A673 (cell line): ENCODE data around the gene RABGAP1L. TPM values are rescaled to one million over a fixed set of nuclear protein-coding genes. Genes with fewer than 3 reads are reported as not detected.

ENCODE experiments used
- BruUV-seq: library from RNA; stranded (reverse); fragments of 400-500 nt; replicated peaks from 2 replicates; lab custom pipeline; 2021; lab: Mats Ljungman, UMichigan
- CTCF ChIA-PET: fragments of 300-600 bp; sonication (Branson Sonifier 250); formaldehyde crosslinking; loops from one replicate; lab custom pipeline; 2022; ENCODE audit warnings: antibody characterized with exemption; lab: Charles Lee
- POLR2A ChIA-PET: fragments of 300-600 bp; sonication (Branson Sonifier 250); formaldehyde crosslinking; loops from one replicate; lab custom pipeline; 2022; ENCODE audit warnings: antibody characterized with exemption; ENCODE audit not compliant: low non-redundant PET; lab: Charles Lee
- DNase-seq: peaks from one replicate; pipeline ENCODE4 v3.0.0-alpha.2; 2015; ENCODE audit warnings: low spot score
- H3K27ac ChIP-seq: fragments of 200-600 bp; sonication (generic); 2 replicates; pipeline ENCODE4 v1.5.1; 2016; ENCODE audit warnings: mixed run types, low read depth, mild to moderate bottlenecking, mixed read lengths, antibody characterized with exemption, low read length; ENCODE audit not compliant: poor library complexity, severe bottlenecking
- H3K27me3 ChIP-seq: fragments of 200-600 bp; sonication (generic); replicated peaks from 2 replicates; pipeline ENCODE4 v1.6.1; 2017; ENCODE audit warnings: mixed run types, low read depth, mild to moderate bottlenecking, mixed read lengths, antibody characterized with exemption, low read length; ENCODE audit not compliant: insufficient read depth, poor library complexity
- H3K36me3 ChIP-seq: fragments of 200-600 bp; sonication (generic); 2 replicates; pipeline ENCODE4 v1.6.1; 2016; ENCODE audit warnings: mixed run types, mild to moderate bottlenecking, mixed read lengths, antibody characterized with exemption, low read length; ENCODE audit not compliant: insufficient read depth, poor library complexity, severe bottlenecking
- H3K4me1 ChIP-seq: fragments of 200-600 bp; sonication (generic); 2 replicates; pipeline ENCODE4 v1.6.1; 2017; ENCODE audit warnings: mixed run types, mild to moderate bottlenecking, mixed read lengths, antibody characterized with exemption, low read length; ENCODE audit not compliant: insufficient read depth, poor library complexity, severe bottlenecking
- H3K4me3 ChIP-seq: fragments of 200-600 bp; sonication (generic); 2 replicates; pipeline ENCODE4 v1.5.1; 2016; ENCODE audit warnings: low read depth, mixed run types, mild to moderate bottlenecking, mixed read lengths, low read length; ENCODE audit not compliant: poor library complexity, severe bottlenecking
- H3K9me3 ChIP-seq: fragments of 200-600 bp; sonication (generic); 2 replicates; pipeline ENCODE4 v1.6.1; 2016; ENCODE audit warnings: mixed run types, low read depth, mild to moderate bottlenecking, mixed read lengths, antibody characterized with exemption, low read length; ENCODE audit not compliant: poor library complexity, severe bottlenecking
- EZH2 ChIP-seq: fragments of 200-600 bp; sonication (generic); IDR thresholded peaks from 2 replicates; pipeline ENCODE4 v1.6.1; 2017; ENCODE audit warnings: borderline replicate concordance, low read depth, mild to moderate bottlenecking, mixed read lengths, antibody characterized with exemption, low read length; ENCODE audit not compliant: poor library complexity, severe bottlenecking
- intact Hi-C: fragments of 100-400 bp; cut with micrococcal nuclease; formaldehyde crosslinking; loops from one replicate; pipeline ENCODE4 v1.10.0; 2022; ENCODE audit not compliant: unreplicated experiment
- total RNA-seq: library from RNA; stranded (reverse); gene quantifications from 2 replicates; pipeline ENCODE4 v1.2.3, GENCODE V29; 2021
- TF ChIP-seq, protein P1 (sequence below): fragments of 300-800, 200-600 bp; sonication (generic); conservative IDR thresholded peaks from 2 replicates; pipeline ENCODE4 v1.5.1; 2017; ENCODE audit warnings: low read depth, mild to moderate bottlenecking, antibody characterized with exemption, low read length, moderate library complexity, mixed read lengths

Gene RABGAP1L
- total RNA-seq, 1 experiment from 2014 or later = 19.3 TPM

DNA sequence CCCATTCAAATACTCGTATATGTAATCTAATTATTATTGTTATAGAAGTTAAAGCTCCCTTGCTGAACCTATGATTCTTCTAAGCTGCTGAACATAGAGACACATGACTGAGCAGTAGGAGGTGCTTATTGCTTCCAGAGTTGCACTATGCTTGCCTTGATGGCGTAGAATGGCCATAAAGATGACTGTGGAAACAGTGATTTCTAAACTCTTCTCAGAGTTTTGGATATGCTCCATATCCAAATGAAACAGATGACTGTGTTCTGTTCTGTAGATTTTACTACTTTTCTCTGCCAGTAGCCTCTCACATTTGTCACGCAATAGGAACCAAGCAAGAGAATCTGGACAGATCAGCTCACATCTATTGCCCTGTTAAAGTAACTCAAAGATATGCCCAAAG lies 752.3 kb downstream of the RABGAP1L start:
- no peak overlapping the region for H3K27ac ChIP-seq
- H3K9me3 ChIP-seq = no peaks in the 10 kb centered on the region
- no peaks in the 10 kb centered on the region for H3K27me3 ChIP-seq
- no TSS peak for BruUV-seq
- TF ChIP-seq, protein P1, sequence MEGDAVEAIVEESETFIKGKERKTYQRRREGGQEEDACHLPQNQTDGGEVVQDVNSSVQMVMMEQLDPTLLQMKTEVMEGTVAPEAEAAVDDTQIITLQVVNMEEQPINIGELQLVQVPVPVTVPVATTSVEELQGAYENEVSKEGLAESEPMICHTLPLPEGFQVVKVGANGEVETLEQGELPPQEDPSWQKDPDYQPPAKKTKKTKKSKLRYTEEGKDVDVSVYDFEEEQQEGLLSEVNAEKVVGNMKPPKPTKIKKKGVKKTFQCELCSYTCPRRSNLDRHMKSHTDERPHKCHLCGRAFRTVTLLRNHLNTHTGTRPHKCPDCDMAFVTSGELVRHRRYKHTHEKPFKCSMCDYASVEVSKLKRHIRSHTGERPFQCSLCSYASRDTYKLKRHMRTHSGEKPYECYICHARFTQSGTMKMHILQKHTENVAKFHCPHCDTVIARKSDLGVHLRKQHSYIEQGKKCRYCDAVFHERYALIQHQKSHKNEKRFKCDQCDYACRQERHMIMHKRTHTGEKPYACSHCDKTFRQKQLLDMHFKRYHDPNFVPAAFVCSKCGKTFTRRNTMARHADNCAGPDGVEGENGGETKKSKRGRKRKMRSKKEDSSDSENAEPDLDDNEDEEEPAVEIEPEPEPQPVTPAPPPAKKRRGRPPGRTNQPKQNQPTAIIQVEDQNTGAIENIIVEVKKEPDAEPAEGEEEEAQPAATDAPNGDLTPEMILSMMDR = no peak
- TF ChIP-seq EZH2 = no peak
- CTCF ChIA-PET = no interaction called here
- no peaks in the 10 kb centered on the region for H3K36me3 ChIP-seq
- no peak for DNase-seq
- POLR2A ChIA-PET = no interaction called here
- no peak overlapping the region for H3K4me3 ChIP-seq
- no peaks in the 10 kb centered on the region for H3K4me1 ChIP-seq
- intact Hi-C loops = no loop called here

DNA sequence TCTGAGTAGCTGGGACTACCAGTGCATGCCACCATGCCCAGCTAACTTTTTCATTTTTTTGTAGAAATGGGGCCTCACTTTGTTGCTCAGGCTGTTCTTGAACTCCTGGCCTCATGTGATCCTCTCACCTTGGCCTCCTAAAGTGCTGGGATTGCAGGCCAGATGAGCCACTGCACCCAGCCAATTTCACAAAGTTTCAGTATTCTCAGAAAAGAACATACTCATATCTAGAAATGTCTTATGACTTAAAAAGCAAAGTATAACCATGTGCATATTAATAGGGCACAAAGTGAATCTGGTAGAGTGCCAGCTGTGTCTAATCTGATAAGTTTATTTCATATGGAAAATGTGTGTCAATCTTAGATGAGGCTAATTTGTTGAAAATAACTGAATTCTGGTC lies 752.9 kb downstream of the RABGAP1L start:
- TF ChIP-seq EZH2 = no peak
- TF ChIP-seq, protein P1 = no peak
- Histone ChIP-seq H3K9me3 (no peaks in the 10 kb centered on the region), H3K27ac (no peak overlapping the region), H3K27me3 (no peaks in the 10 kb centered on the region), H3K4me1 (no peaks in the 10 kb centered on the region), H3K4me3 (no peak overlapping the region), H3K36me3 (no peaks in the 10 kb centered on the region)
- CTCF ChIA-PET = no interaction called here
- POLR2A ChIA-PET = no interaction called here
- BruUV-seq = no TSS peak
- no peak for DNase-seq
- intact Hi-C loops = no loop called here

DNA sequence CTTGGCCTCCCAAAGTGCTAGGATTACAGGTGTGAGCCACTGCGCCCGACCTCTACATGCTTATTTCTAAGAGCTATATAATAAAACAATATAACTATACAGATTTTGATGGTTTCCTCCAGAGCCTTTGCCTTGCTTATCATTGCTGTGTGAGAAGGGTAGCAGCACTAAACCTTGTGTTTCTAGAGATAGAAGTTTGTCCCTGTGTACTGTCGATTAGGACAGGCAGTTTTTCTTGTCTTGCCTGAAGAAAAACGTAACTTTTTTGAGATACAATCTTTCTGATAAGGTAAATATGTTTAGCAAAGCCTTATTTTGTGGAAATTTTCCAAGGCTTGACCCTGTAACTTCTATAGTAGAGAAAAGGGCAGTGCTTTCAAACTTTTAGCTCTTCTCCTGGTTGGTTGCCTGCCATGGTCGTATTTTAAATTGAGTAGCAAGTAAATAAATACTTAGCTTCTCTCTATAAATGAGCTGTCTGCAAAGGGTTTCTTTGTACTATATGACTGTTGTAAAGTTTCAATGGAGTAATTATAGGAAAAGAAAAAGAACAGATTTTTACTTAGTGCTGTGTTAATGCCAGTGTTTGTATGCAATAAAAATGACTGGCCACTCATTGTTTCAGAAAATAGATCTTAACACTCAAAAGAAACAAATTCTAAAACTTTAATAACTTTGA lies 754.0 kb downstream of the RABGAP1L start:
- intact Hi-C loops = no loop called here
- H3K27ac ChIP-seq = no peak overlapping the region
- ChIA-PET POLR2A (no interaction called here), CTCF (no interaction called here)
- TF ChIP-seq EZH2 = no peak
- TF ChIP-seq, protein P1 = no peak
- H3K4me3 ChIP-seq = no peak overlapping the region
- DNase-seq = no peak
- H3K4me1 ChIP-seq = no peaks in the 10 kb centered on the region
- no TSS peak for BruUV-seq
- no peaks in the 10 kb centered on the region for H3K27me3 ChIP-seq
- no peaks in the 10 kb centered on the region for H3K9me3 ChIP-seq
- H3K36me3 ChIP-seq = no peaks in the 10 kb centered on the region
